Endothelial cell of umbilical vein (primary cell): ENCODE measurements around the gene HSFX1. TPM values are rescaled to one million over a fixed set of nuclear protein-coding genes. Genes with fewer than 3 reads are reported as not detected.
"Not testable (repeated sequence)": the region's sequence is repeated elsewhere in the genome, so short reads cannot be mapped to it uniquely, and the experiment has no call there.

ENCODE experiments used
- BruUV-seq: library from RNA; stranded (reverse); fragments of 400-500 nt; replicated peaks from 2 replicates; lab custom pipeline; 2021; lab: Mats Ljungman, UMichigan
- CTCF ChIA-PET: fragments of 300-600, 350-600 bp; sonication (Branson Sonifier 250); formaldehyde crosslinking; loops from one replicate; lab custom pipeline; 2021; ENCODE audit warnings: antibody characterized with exemption, inconsistent platforms; lab: Charles Lee
- POLR2A ChIA-PET: fragments of 300-600, 350-600 bp; sonication (Branson Sonifier 250); formaldehyde crosslinking; loops from one replicate; lab custom pipeline; 2021; ENCODE audit warnings: antibody characterized with exemption, inconsistent platforms; lab: Charles Lee
- DNase-seq: peaks from one replicate; pipeline ENCODE4 v3.0.0-alpha.2; 2011; ENCODE audit warnings: low read depth, low spot score
- FAIRE-seq: peaks from 2 replicates; lab custom pipeline; 2011; peaks lifted over from hg19 to GRCh38; lab: Jason Lieb, UNC
- H2AFZ ChIP-seq: 2 replicates; pipeline ENCODE4 v1.6.0; 2012; ENCODE audit warnings: low read depth, low read length, control low read depth, inconsistent platforms
- H3K27ac ChIP-seq: 2 replicates; pipeline ENCODE4 v1.5.1; 2011; ENCODE audit warnings: low read depth, mild to moderate bottlenecking, control low read depth, low read length, moderate library complexity; ENCODE audit not compliant: insufficient read depth
- H3K27me3 ChIP-seq, 2 experiments: 2 replicates each; pipeline versions ENCODE4 v1.6.0 to v1.6.1; 2011; ENCODE audit warnings: low read length in 2 of 2, mixed read lengths in 1 of 2; ENCODE audit not compliant: control insufficient read depth in 2 of 2, insufficient read depth in 2 of 2
- H3K36me3 ChIP-seq, 2 experiments: 2 replicates in 1 of 2; 3 replicates in 1 of 2; pipeline ENCODE4 v1.5.1; 2011; ENCODE audit warnings: low read length in 2 of 2, mild to moderate bottlenecking in 1 of 2, moderate library complexity in 1 of 2; ENCODE audit not compliant: control insufficient read depth in 2 of 2, insufficient read depth in 2 of 2; ENCODE audit errors: extremely low read depth in 1 of 2
- H3K4me1 ChIP-seq: 3 replicates; pipeline ENCODE4 v1.5.1; 2011; ENCODE audit warnings: mild to moderate bottlenecking, low read length; ENCODE audit not compliant: control insufficient read depth, insufficient read depth; ENCODE audit errors: extremely low read depth
- H3K4me2 ChIP-seq: 2 replicates; pipeline ENCODE4 v1.6.1; 2011; ENCODE audit warnings: low read length, control low read depth, mixed read lengths; ENCODE audit not compliant: insufficient read depth
- H3K4me3 ChIP-seq, 3 experiments: fragments of 200-600 bp in 1 of 3; sonication (generic), shearing (Covaris generic) in 1 of 3; replicated peaks in 1 of 3; 2 replicates each; pipeline ENCODE4 v1.5.1; 2011 to 2016; ENCODE audit warnings: control low read depth in 3 of 3, low read length in 3 of 3, mild to moderate bottlenecking in 2 of 3, inconsistent platforms in 1 of 3, low read depth in 1 of 3, moderate library complexity in 1 of 3; ENCODE audit not compliant: insufficient read depth in 1 of 3
- H3K79me2 ChIP-seq: 2 replicates; pipeline ENCODE4 v1.6.0; 2012; ENCODE audit warnings: low read length, inconsistent platforms; ENCODE audit not compliant: control insufficient read depth, insufficient read depth
- H3K9ac ChIP-seq: replicated peaks from 2 replicates; pipeline ENCODE3; 2011; ENCODE audit warnings: low read length, control low read depth; ENCODE audit not compliant: insufficient read depth; ENCODE audit errors: extremely low read depth
- H3K9me1 ChIP-seq: replicated peaks from 3 replicates; pipeline ENCODE4 v1.6.0; 2011; ENCODE audit warnings: mild to moderate bottlenecking, low read length; ENCODE audit not compliant: control insufficient read depth, insufficient read depth; ENCODE audit errors: extremely low read depth
- H3K9me3 ChIP-seq: replicated peaks from 2 replicates; pipeline ENCODE4 v1.5.1; 2012; ENCODE audit warnings: low read length, inconsistent platforms; ENCODE audit not compliant: control insufficient read depth, insufficient read depth
- H4K20me1 ChIP-seq: replicated peaks from 2 replicates; pipeline ENCODE3; 2011; ENCODE audit warnings: mild to moderate bottlenecking, low read length; ENCODE audit not compliant: control insufficient read depth, insufficient read depth; ENCODE audit errors: extremely low read depth
- EZH2 ChIP-seq: IDR thresholded peaks from 2 replicates; pipeline ENCODE4 v1.6.1; 2012; ENCODE audit warnings: borderline replicate concordance, low read depth, mild to moderate bottlenecking, moderate library complexity, low read length, inconsistent platforms; ENCODE audit not compliant: severe bottlenecking
- FOS ChIP-seq: IDR thresholded peaks from 2 replicates; pipeline ENCODE4 v1.6.1; 2011; ENCODE audit warnings: mild to moderate bottlenecking, low read length, moderate library complexity, borderline replicate concordance; ENCODE audit not compliant: insufficient read depth
- GATA2 ChIP-seq: IDR thresholded peaks from 2 replicates; pipeline ENCODE4 v1.7.0; 2011; ENCODE audit warnings: low read depth, mild to moderate bottlenecking, moderate library complexity, mixed read lengths, low read length; ENCODE audit not compliant: insufficient read length, insufficient read depth
- JUN ChIP-seq: IDR thresholded peaks from 2 replicates; pipeline ENCODE4 v1.6.1; 2011; ENCODE audit warnings: borderline replicate concordance, low read depth; ENCODE audit not compliant: insufficient read length, insufficient read depth
- MYC ChIP-seq: IDR thresholded peaks from one replicate; pipeline ENCODE4 v1.6.1; 2011; ENCODE audit warnings: mild to moderate bottlenecking, low read depth, low read length
- POLR2A ChIP-seq: IDR thresholded peaks from 2 replicates; pipeline ENCODE4 v1.6.1; 2012; ENCODE audit warnings: low read depth, mild to moderate bottlenecking, control low read depth, low read length
- POLR2AphosphoS5 ChIP-seq: IDR thresholded peaks from 2 replicates; pipeline ENCODE4 v1.6.1; 2012; ENCODE audit warnings: low read depth, mild to moderate bottlenecking, control low read depth, low read length, moderate library complexity; ENCODE audit not compliant: insufficient read depth
- dilution Hi-C: fragments of 300-500 bp; cut with MboI; formaldehyde crosslinking; loops from one replicate; pipeline ENCODE4 v1.15.0; 2019; ENCODE audit warnings: low sequenced_read_pairs; ENCODE audit not compliant: extremely low pct_ligation_motif_present
- intact Hi-C: fragments of 100-400 bp; cut with micrococcal nuclease; formaldehyde crosslinking; loops from one replicate; pipeline ENCODE4 v1.10.0; 2022
- polyA plus RNA-seq, 4 experiments: library from polyadenylated mRNA; depleted of rRNA in 3 of 4; stranded (reverse) in 3 of 4; unstranded in 1 of 4; fragments of >200 nt; gene quantifications; 2 replicates each; pipeline versions ENCODE4 v1.2.1 to v1.2.3, GENCODE V29; 2011 to 2012; ENCODE audit warnings: missing spikeins in 1 of 4
- total RNA-seq: library from RNA; stranded (reverse); gene quantifications from 2 replicates; pipeline ENCODE4 v1.2.3, GENCODE V29; 2021
- TF ChIP-seq, protein P1 (sequence below): IDR thresholded peaks from 2 replicates; pipeline ENCODE4 v1.6.1; 2011; ENCODE audit not compliant: insufficient read depth, insufficient read length
- TF ChIP-seq, protein P2 (sequence below), 2 donors: IDR thresholded peaks; 1 replicate in 1 of 2; 2 replicates in 1 of 2; pipeline ENCODE4 v1.5.1; 2011; ENCODE audit warnings: low read length in 2 of 2, mild to moderate bottlenecking in 2 of 2, moderate library complexity in 2 of 2, control low read depth in 1 of 2, inconsistent platforms in 1 of 2, low read depth in 1 of 2; ENCODE audit not compliant: insufficient read depth in 1 of 2; ENCODE audit errors: extremely low read depth in 1 of 2

Gene HSFX1
- total and polyA plus RNA-seq, 2 donors (not counting 3 experiments of a cell fraction or from before 2014, with no cell fraction given) = 0.68 to 0.88 TPM

DNA sequence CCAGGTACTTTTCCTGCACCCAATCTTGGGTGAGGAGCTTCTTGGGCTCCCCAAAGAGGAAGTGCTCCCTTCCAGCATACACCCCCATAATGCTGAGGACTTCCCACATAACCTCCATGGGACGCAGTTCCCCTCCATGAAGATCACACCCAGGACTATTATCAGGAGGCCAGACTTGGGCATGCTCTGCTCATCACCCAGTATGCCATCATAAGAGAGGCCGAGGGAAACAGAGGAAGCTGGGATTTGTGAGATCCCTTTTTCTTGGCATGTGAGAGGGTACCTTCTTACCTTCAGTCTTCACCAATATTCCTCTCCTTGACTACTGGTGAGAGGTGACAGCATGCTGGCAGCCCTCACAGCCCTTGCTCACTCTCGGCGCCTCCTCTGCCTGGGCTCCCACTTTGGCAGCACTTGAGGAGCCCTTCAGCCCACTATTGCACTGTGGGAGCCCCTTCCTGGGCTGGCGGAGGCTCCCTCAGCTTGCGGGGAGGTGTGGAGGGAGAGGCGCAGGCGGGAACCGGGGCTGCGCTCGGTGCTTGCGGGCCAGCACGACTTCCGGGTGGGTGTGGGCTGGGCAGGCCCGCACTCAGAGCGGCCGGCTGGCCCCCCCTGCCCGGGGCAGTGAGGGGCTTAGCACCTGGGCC is 15.7 kb upstream of the HSFX1 start:
- no peak overlapping the region for H3K4me2 ChIP-seq
- H3K79me2 ChIP-seq = no peaks in the 10 kb centered on the region
- no peak for FAIRE-seq
- H3K9me1 ChIP-seq = no peaks in the 10 kb centered on the region
- H3K9ac ChIP-seq = no peak overlapping the region
- no peaks in the 10 kb centered on the region for H3K36me3 ChIP-seq
- TF ChIP-seq, protein P1, sequence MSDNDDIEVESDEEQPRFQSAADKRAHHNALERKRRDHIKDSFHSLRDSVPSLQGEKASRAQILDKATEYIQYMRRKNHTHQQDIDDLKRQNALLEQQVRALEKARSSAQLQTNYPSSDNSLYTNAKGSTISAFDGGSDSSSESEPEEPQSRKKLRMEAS = no peak
- no peak for TF ChIP-seq JUN
- TF ChIP-seq MYC = no peak
- TF ChIP-seq, protein P2, sequence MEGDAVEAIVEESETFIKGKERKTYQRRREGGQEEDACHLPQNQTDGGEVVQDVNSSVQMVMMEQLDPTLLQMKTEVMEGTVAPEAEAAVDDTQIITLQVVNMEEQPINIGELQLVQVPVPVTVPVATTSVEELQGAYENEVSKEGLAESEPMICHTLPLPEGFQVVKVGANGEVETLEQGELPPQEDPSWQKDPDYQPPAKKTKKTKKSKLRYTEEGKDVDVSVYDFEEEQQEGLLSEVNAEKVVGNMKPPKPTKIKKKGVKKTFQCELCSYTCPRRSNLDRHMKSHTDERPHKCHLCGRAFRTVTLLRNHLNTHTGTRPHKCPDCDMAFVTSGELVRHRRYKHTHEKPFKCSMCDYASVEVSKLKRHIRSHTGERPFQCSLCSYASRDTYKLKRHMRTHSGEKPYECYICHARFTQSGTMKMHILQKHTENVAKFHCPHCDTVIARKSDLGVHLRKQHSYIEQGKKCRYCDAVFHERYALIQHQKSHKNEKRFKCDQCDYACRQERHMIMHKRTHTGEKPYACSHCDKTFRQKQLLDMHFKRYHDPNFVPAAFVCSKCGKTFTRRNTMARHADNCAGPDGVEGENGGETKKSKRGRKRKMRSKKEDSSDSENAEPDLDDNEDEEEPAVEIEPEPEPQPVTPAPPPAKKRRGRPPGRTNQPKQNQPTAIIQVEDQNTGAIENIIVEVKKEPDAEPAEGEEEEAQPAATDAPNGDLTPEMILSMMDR (IDR thresholded peaks at IDR 0.05; ENCODE audit: extremely low read depth in 1 of 2, insufficient read depth in 1 of 2, low read depth in 1 of 2, low read length in 2 of 2) = no peak
- no peak for TF ChIP-seq EZH2
- no peak for TF ChIP-seq POLR2AphosphoS5
- TF ChIP-seq FOS = no peak
- no peak for TF ChIP-seq GATA2
- TF ChIP-seq POLR2A = no peak
- H2AFZ ChIP-seq = no peak overlapping the region
- H3K4me3 ChIP-seq = no peak overlapping the region
- no peaks in the 10 kb centered on the region for H3K9me3 ChIP-seq
- intact Hi-C loops (no loop called here), dilution Hi-C loops (no loop called here)
- no peaks in the 10 kb centered on the region for H3K4me1 ChIP-seq
- ChIA-PET CTCF (no interaction called here), POLR2A (no interaction called here)
- H3K27me3 ChIP-seq = no peaks in the 10 kb centered on the region
- H4K20me1 ChIP-seq = no peaks in the 10 kb centered on the region
- DNase-seq = no peak
- no TSS peak for BruUV-seq
- H3K27ac ChIP-seq = no peak overlapping the region

DNA sequence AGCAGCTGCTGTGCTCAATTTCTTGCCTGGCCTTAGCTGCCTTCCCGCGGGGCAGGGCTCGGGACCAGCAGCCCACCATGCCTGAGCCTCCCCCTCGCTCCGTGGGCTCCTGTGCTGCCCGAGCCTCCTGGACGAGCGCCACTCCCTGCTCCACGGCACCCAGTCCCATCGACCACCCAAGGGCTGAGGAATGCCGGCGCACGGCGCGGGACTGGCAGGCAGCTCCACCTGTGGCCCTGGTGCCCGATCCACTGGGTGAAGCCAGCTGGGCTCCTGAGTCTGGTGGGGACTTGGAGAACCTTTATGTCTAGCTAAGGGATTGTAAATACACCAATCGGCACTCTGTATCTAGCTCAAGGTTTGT is 15.2 kb upstream of the HSFX1 start:
- H2AFZ ChIP-seq, POLR2A ChIA-PET, H3K9me1 ChIP-seq, H3K9ac ChIP-seq, DNase-seq, H3K4me1 ChIP-seq, H3K27me3 ChIP-seq, H3K4me3 ChIP-seq, CTCF ChIA-PET, H3K79me2 ChIP-seq, intact Hi-C loops, H3K4me2 ChIP-seq, H3K9me3 ChIP-seq, H3K27ac ChIP-seq, dilution Hi-C loops, H3K36me3 ChIP-seq, H4K20me1 ChIP-seq, BruUV-seq, FAIRE-seq: not testable (repeated sequence)
